Stimulated activated CD8-positive, alpha-beta memory T cell treated with anti-CD3 and anti-CD28 coated beads, Interleukin-12 subunit alpha, Interleukin-12 subunit beta, amount 100 ng/mL, for 1 hour (primary cell): Measurements from ENCODE around the gene TEX35.

Experiments used
- DNase-seq: peaks from one replicate; pipeline ENCODE4 v3.0.0-alpha.2; 2020; ENCODE audit warnings: low read depth

TEX35 gene

GRCh38 chr1:178512566-178513277 is at the start of gene TEX35:
TSS of gene TEX35 (plus strand) at chr1:178513109. CDS start at chr1:178513189, 80 bp downstream.
- DNase-seq, result no peak

GRCh38 chr1:178464141-178464540 is 48.8 kb upstream of the TEX35 start:
- DNase-seq, result no peak

GRCh38 chr1:178464566-178464965 is 48.3 kb upstream of the TEX35 start:
- no peak for DNase-seq

GRCh38 chr1:178465011-178465410 is 47.9 kb upstream of the TEX35 start:
- no peak for DNase-seq

GRCh38 chr1:178467837-178468236 is 45.1 kb upstream of the TEX35 start:
- DNase-seq, result no peak

- no peak for DNase-seq
Observed at GRCh38 chr1:178470411-178470960, 42.4 kb upstream of the TEX35 start.

- no peak for DNase-seq
Observed at GRCh38 chr1:178472531-178472930, 40.4 kb upstream of the TEX35 start.

- DNase-seq, result no peak
Observed at GRCh38 chr1:178477373-178477772, 35.5 kb upstream of the TEX35 start.

- DNase-seq, result no peak
Observed at GRCh38 chr1:178477841-178478240, 35.1 kb upstream of the TEX35 start.

- no peak for DNase-seq
Observed at GRCh38 chr1:178483251-178483957, 29.5 kb upstream of the TEX35 start.

GRCh38 chr1:178484698-178485225 is 28.1 kb upstream of the TEX35 start:
- no peak for DNase-seq

GRCh38 chr1:178485541-178485981 is 27.3 kb upstream of the TEX35 start:
- no peak for DNase-seq

- no peak for DNase-seq
Observed at GRCh38 chr1:178486100-178487069, 26.5 kb upstream of the TEX35 start.

GRCh38 chr1:178487070-178487615 is 25.8 kb upstream of the TEX35 start:
- no peak for DNase-seq

GRCh38 chr1:178488393-178488792 is 24.5 kb upstream of the TEX35 start:
- no peak for DNase-seq

GRCh38 chr1:178489399-178489798 is 23.5 kb upstream of the TEX35 start:
- no peak for DNase-seq

GRCh38 chr1:178490136-178490535 is 22.8 kb upstream of the TEX35 start:
- DNase-seq, result no peak

- DNase-seq, result no peak
Observed at GRCh38 chr1:178490967-178491366, 21.9 kb upstream of the TEX35 start.

GRCh38 chr1:178491721-178492120 is 21.2 kb upstream of the TEX35 start:
- DNase-seq, result no peak

- no peak for DNase-seq
Observed at GRCh38 chr1:178492341-178492740, 20.6 kb upstream of the TEX35 start.

GRCh38 chr1:178493301-178493741 is 19.6 kb upstream of the TEX35 start:
- DNase-seq, result no peak
